NCI-H187 treated with DMSO at 0.1 percent for 48 hours (cell line): ENCODE data around the gene PRKN.

Source experiments
- DNase-seq: peaks from one replicate; lab custom pipeline; 2025; lab: John Stamatoyannopoulos, UW

The PRKN gene

GRCh38 chr6:162187168-162187935, 540.2 kb downstream of the PRKN start:
- no peak for DNase-seq

- DNase-seq = no peak
Observed at GRCh38 chr6:162184465-162184864, 543.1 kb downstream of the PRKN start.

DNA sequence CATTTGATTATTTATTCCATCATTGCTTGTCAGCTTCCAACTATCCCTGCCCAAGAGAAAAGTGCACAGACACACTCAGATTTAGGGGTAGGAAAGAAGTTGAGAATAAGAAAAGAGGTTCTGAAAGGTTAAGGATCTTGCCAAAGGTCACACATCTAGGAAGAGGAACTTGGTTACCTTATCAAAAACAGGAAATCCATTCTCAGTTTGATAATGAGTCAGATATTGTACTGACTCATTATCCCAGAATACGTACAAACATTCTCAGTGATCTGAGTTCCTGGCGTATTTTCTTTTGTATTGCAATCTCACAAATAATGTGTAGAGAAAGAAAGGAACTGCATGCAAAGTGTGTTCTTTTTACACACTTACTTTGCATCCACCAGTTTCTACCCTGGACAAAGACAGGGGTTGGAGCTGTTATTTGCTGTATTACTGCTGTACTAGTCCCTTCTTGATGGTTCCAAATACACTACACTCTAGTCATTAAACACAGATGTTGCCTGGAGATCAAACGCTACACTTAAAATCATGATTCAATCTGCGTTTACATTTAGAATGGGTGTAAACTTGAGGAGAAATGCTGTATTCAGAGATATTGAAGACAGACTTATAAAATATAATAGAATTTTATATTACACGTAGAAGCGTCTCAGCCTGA, 545.7 kb downstream of the PRKN start:
- no peak for DNase-seq

GRCh38 chr6:162181111-162181510, 546.5 kb downstream of the PRKN start:
- no peak for DNase-seq

- DNase-seq = no peak
Observed at GRCh38 chr6:162179196-162179951, 548.2 kb downstream of the PRKN start.

- DNase-seq = no peak
Observed at GRCh38 chr6:162178666-162179065, 548.9 kb downstream of the PRKN start.

DNA sequence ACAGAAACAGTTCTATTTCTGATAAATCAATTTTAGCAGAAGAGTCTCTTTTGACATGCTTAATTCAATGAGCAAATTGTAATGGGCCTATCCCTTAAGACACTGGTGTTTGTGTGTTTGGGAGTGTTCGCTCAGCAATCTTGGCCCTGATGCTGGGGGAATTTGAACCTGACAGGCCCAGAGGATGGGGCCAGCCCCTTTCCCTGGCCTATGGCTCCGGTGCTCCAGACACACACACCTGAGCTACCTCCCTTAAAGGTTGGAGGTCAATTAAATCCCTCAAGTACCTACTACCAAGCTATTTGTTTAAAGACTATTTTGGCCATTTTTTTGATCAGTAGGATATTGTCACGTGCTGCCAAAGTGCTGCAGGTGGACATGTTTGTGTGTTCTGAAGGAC, 549.3 kb downstream of the PRKN start:
- no peak for DNase-seq

- DNase-seq = no peak
Observed at GRCh38 chr6:162177746-162178145, 549.8 kb downstream of the PRKN start.

DNA sequence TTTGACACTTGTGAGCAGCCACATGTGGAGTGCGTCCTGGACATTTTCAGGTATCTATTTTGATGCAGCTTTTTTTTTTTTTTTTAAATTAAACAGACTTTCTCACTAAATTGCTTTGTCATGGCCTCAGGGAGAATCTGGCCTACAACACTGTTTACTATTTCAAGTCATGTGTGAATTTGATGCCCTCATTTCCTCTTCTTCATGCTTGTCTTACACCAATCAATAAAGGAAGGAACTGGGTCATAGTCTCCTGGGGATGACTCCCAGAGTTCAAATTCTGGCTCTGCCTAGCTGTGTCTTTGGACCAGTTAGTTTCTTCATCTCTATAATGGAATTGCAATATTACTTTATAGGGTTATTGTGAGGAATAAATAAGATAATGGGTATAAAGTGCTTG, 554.1 kb downstream of the PRKN start:
- no peak for DNase-seq

DNA sequence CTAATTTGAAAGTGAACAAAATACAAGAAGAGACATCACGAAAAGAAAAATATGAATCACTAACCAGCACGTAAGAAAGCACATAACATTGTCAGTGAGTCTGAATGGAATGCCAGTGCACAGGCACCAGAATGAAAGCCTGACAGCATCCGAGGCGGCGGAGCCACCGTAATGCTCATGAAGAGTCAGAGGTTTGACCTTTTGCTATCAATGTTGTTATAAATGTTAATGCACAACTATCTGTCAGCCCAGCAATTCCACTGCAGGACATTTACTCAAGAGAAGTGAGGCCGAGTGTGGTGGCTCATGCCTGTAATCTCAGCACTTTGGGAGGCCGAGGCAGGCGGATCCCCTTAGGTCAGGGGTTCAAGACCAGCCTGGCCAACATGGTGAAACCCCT, 562.1 kb downstream of the PRKN start:
- DNase-seq = no peak

DNA sequence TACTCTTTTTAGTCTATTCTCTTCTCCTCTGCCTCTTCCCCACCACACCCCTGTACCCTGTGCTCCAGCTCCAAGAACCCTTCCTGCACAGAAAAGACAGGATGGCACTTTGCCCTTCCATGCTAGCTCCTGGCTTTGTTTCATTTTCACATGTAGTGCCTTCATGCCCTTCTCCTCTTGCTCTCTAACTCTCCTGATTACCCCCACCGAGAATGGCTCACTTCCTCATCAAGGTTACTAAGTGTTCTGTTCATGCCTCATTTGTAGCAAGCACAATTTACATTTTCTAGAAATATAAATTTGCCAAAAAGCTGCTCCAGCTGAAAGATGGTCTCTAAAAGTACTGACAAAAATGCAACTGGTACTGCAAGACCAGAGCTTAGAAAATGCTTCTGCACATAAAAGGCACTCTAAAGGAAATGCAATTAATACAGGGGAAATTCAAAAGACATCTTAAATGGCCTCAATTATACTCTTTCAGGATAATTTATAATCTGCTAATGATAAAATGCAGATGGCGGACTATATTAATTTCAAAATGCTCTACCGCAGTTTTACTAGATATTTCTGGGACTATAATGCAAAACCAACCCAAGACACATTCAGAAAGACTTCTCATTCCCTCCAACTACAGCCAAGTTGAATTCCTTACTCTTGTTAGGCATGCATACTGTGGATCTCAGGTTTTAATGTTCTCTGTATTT, 570.2 kb downstream of the PRKN start:
- no peak for DNase-seq

- DNase-seq = no peak
Observed at GRCh38 chr6:162156146-162156545, 571.4 kb downstream of the PRKN start.

DNA sequence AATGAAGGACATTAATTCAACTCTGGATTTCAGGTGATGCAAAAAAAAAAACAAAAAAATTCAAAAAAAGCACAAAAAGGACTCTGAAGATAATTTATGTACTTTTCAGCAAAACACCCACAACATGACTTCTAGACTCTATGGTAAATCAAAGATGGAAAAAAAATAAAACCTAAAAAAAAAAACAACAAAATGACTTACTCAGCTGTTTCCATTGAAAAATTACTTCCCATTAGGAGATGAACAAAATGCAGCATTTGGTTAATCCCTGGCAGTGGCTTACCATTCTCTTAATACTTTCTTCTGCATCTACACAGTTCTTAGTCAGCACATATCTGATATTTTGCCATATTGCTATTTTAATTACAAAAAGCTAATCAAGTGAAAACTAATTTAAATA, 572.6 kb downstream of the PRKN start:
- DNase-seq = no peak

GRCh38 chr6:162154001-162154400, 573.6 kb downstream of the PRKN start:
- DNase-seq = no peak

- no peak for DNase-seq
Observed at GRCh38 chr6:162153120-162153519, 574.4 kb downstream of the PRKN start.

DNA sequence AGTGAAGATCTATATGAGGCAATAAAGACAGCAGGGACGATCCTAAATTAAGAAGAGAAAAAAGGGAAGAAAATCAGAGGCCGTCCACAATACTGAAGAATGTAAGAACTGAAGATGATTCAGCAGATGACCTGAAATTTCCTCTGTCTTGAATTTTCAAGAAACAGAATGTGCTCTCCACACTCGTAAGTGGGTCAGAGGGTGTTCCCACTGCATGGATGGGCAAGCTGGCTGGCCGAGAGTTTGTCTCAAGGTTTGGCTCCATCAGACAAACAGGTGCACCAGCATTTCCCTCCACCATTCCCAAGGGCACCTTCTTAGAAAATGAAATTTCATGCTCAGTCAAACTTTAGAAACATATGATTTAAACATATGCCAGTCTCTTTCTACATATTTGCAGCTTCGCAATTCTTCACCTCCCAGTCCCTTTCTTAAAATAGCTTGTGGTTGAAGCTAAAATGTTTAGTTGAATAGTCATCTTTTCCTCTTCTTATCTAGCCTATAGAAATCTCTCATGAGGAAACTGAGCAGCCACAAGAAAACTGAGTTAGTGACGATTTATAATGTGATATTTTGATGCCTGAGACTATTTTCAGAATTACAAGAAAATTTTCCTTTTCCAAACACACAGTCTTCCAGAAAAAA, 576.4 kb downstream of the PRKN start:
- DNase-seq = no peak

DNA sequence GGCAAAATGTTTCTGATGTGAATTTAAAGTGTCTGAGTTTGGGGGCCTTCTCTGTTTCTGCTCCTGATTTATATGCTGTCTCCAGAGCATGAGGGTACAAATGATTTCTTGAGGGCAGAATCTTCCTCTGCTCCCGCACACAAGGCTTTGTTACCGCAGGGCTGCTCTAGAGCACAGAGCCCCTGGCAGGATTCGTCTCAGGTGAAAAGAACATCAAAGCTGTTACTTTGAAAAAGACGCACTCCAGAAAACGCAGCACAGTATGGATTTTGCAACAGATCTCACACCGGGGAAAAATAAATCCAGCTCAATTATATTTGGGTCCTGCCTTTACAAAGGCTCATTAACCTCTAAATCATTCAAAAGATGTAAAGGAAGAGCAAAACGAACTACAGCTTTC, 577.3 kb downstream of the PRKN start:
- DNase-seq = no peak

DNA sequence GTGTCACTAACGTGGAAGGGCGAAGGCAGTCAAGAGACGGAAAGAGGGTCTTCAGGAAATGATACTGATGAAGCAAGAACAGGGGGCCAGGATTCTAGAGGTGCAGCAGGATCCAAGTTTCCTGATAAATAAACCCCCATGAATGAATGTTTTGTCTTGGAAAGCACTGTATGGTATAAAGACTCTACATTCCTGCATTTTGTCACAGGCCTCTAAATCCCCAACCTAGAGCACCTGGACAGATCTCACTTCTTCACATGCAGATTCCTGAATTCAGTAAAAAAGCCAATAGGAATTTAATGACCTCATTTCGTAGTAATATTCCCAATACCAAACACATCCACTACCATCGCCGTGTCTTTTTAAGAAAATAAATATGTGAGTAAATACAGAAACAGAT, 577.8 kb downstream of the PRKN start:
- no peak for DNase-seq

- DNase-seq = no peak
Observed at GRCh38 chr6:162147805-162148204, 579.8 kb downstream of the PRKN start.

DNA sequence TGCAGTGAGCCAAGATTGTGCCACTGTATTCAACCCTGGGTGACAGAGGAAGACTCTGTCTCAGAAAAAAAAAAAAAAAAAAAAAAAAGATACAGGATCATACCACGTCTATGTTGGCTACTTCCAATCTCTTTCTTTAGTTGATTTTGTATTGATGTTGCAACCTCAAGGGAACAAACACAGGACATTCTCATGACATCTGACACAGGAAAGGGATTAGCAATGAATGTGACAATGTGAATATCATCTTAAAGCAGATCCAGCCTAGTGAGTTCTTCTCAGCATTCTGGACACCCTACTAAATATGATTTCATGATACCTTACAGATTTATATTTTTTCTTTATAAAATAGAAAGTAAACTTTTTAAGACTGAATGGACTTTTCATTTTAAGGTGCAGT, 580.3 kb downstream of the PRKN start:
- no peak for DNase-seq

- DNase-seq = no peak
Observed at GRCh38 chr6:162140251-162140852, 587.2 kb downstream of the PRKN start.

DNA sequence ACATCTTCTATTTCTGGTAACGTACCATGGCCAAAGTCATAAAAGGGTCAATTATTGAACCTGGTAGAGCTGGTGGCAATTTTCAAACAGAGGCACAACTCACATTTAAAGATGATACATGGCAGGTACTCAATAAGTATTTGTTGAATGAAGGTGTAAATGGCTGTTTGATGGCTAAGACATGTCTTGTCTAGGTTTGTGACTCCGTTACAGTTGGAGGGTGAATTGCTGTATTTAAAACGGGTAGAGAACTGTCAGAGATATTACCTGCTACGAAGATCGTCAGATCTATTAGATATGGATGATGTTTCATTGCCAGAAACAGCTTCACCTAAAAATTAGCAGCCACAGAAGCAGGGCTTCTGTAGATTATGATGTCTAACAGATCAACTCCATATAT, 601.9 kb downstream of the PRKN start:
- no peak for DNase-seq
